H9 (cell line): Measurements from ENCODE around the gene SRPK2. TPM values are rescaled to one million over a fixed set of nuclear protein-coding genes. Genes with fewer than 3 reads are reported as not detected.

Experiments used
- DNase-seq: peaks from one replicate; pipeline ENCODE4 v3.0.0-alpha.2; 2017
- H2AFZ ChIP-seq: one replicate; pipeline ENCODE4 v1.6.1; 2013; ENCODE audit warnings: mild to moderate bottlenecking, low read length, control low read depth, moderate library complexity
- H2AK5ac ChIP-seq: 2 replicates; pipeline ENCODE4 v1.6.1; 2013; ENCODE audit warnings: low read length, control low read depth, mixed read lengths; ENCODE audit not compliant: insufficient read length
- H2BK120ac ChIP-seq: one replicate; pipeline ENCODE4 v1.6.1; 2013; ENCODE audit warnings: low read depth, mild to moderate bottlenecking, low read length, control low read depth, inconsistent platforms; ENCODE audit not compliant: poor library complexity, severe bottlenecking
- H2BK12ac ChIP-seq: 2 replicates; pipeline ENCODE4 v1.6.1; 2013; ENCODE audit warnings: low read length, control low read depth, mixed read lengths, low read depth; ENCODE audit not compliant: insufficient read length
- H2BK15ac ChIP-seq: 2 replicates; pipeline ENCODE4 v1.6.1; 2013; ENCODE audit warnings: low read depth, low read length, control low read depth
- H2BK20ac ChIP-seq: one replicate; pipeline ENCODE4 v1.6.1; 2013; ENCODE audit warnings: low read depth, mild to moderate bottlenecking, low read length, control low read depth, inconsistent platforms; ENCODE audit not compliant: poor library complexity, severe bottlenecking
- H2BK5ac ChIP-seq: 2 replicates; pipeline ENCODE4 v1.6.1; 2013; ENCODE audit warnings: low read length, control low read depth, mixed read lengths; ENCODE audit not compliant: insufficient read length
- H3K14ac ChIP-seq: 2 replicates; pipeline ENCODE4 v1.6.1; 2013; ENCODE audit warnings: low read length, control low read depth; ENCODE audit not compliant: insufficient read depth
- H3K18ac ChIP-seq: 2 replicates; pipeline ENCODE4 v1.6.1; 2013; ENCODE audit warnings: low read depth, mild to moderate bottlenecking, mixed read lengths, low read length, control low read depth; ENCODE audit not compliant: insufficient read length
- H3K23ac ChIP-seq: 2 replicates; pipeline ENCODE4 v1.6.1; 2013; ENCODE audit warnings: low read length, control low read depth, mixed read lengths, low read depth; ENCODE audit not compliant: insufficient read length
- H3K23me2 ChIP-seq: 2 replicates; pipeline ENCODE4 v1.6.1; 2013; ENCODE audit warnings: low read depth, mild to moderate bottlenecking, mixed read lengths, low read length, control low read depth; ENCODE audit not compliant: insufficient read length, poor library complexity, severe bottlenecking
- H3K27ac ChIP-seq: 2 replicates; pipeline ENCODE4 v1.5.1; 2013; ENCODE audit warnings: low read length, control low read depth, mixed read lengths, low read depth; ENCODE audit not compliant: insufficient read length
- H3K27me3 ChIP-seq: 2 replicates; pipeline ENCODE4 v1.6.1; 2013; ENCODE audit warnings: low read length, control low read depth, inconsistent platforms; ENCODE audit not compliant: insufficient read depth
- H3K4ac ChIP-seq: 2 replicates; pipeline ENCODE4 v1.6.1; 2013; ENCODE audit warnings: low read depth, mild to moderate bottlenecking, control low read depth, inconsistent platforms, low read length, moderate library complexity
- H3K4me1 ChIP-seq: 2 replicates; pipeline ENCODE4 v1.6.1; 2013; ENCODE audit warnings: low read length, control low read depth, inconsistent platforms; ENCODE audit not compliant: insufficient read depth
- H3K4me2 ChIP-seq: 2 replicates; pipeline ENCODE4 v1.6.1; 2013; ENCODE audit warnings: low read length, control low read depth, mixed read lengths; ENCODE audit not compliant: insufficient read length, insufficient read depth
- H3K56ac ChIP-seq: 2 replicates; pipeline ENCODE4 v1.6.1; 2013; ENCODE audit warnings: low read depth, mild to moderate bottlenecking, mixed read lengths, low read length, control low read depth; ENCODE audit not compliant: insufficient read length
- H3K79me1 ChIP-seq: 2 replicates; pipeline ENCODE4 v1.6.1; 2013; ENCODE audit warnings: low read depth, mild to moderate bottlenecking, moderate library complexity, low read length, control low read depth, inconsistent platforms; ENCODE audit not compliant: insufficient read depth, poor library complexity, severe bottlenecking
- H3K79me2 ChIP-seq: 2 replicates; pipeline ENCODE4 v1.6.1; 2013; ENCODE audit warnings: low read length, control low read depth, inconsistent platforms; ENCODE audit not compliant: insufficient read depth
- H3K9ac ChIP-seq: 2 replicates; pipeline ENCODE4 v1.6.1; 2013; ENCODE audit warnings: low read length, control low read depth, mixed read lengths; ENCODE audit not compliant: insufficient read length; ENCODE audit errors: extremely low read depth
- H3K9me3 ChIP-seq: one replicate; pipeline ENCODE4 v1.6.1; 2013; ENCODE audit warnings: low read depth, low read length, inconsistent platforms; ENCODE audit not compliant: control insufficient read depth
- H3T11ph ChIP-seq: one replicate; pipeline ENCODE4 v1.6.1; 2013; ENCODE audit warnings: mild to moderate bottlenecking, low read length, control low read depth, inconsistent platforms
- H4K20me1 ChIP-seq: one replicate; pipeline ENCODE4 v1.6.1; 2013; ENCODE audit not compliant: control insufficient read depth, insufficient read length, insufficient read depth
- H4K5ac ChIP-seq: 2 replicates; pipeline ENCODE4 v1.6.1; 2013; ENCODE audit warnings: low read depth, mild to moderate bottlenecking, mixed read lengths, low read length, control low read depth; ENCODE audit not compliant: insufficient read length
- H4K8ac ChIP-seq: replicated peaks from 2 replicates; pipeline ENCODE4 v1.6.1; 2013; ENCODE audit warnings: low read length, control low read depth, mixed read lengths, low read depth; ENCODE audit not compliant: insufficient read length
- H4K91ac ChIP-seq: 2 replicates; pipeline ENCODE4 v1.6.1; 2013; ENCODE audit warnings: low read depth, mild to moderate bottlenecking, moderate library complexity, mixed read lengths, low read length, control low read depth; ENCODE audit not compliant: insufficient read length
- H3K27ac Mint-ChIP-seq, 3 experiments: 2 replicates in 2 of 3; 3 replicates in 1 of 3; pipeline ENCODE4 v1.8.0; 2020 to 2021; ENCODE audit warnings: mixed read lengths in 3 of 3, mild to moderate bottlenecking in 1 of 3, moderate library complexity in 1 of 3
- H3K27me3 Mint-ChIP-seq: 2 replicates; pipeline ENCODE4 v1.8.0; 2021; ENCODE audit warnings: low read depth, mild to moderate bottlenecking, moderate library complexity, mixed read lengths
- H3K36me3 Mint-ChIP-seq, 3 experiments: 2 replicates in 2 of 3; 3 replicates in 1 of 3; pipeline ENCODE4 v1.8.0; 2020 to 2021; ENCODE audit warnings: low read depth in 3 of 3, mixed read lengths in 3 of 3; ENCODE audit not compliant: insufficient read depth in 1 of 3
- H3K4me1 Mint-ChIP-seq, 2 experiments: 2 replicates each; pipeline ENCODE4 v1.8.0; 2020; ENCODE audit warnings: mixed read lengths in 2 of 2
- H3K4me3 Mint-ChIP-seq, 2 experiments: 2 replicates in 1 of 2; 3 replicates in 1 of 2; pipeline ENCODE4 v1.8.0; 2020 to 2021; ENCODE audit warnings: mild to moderate bottlenecking in 2 of 2, mixed read lengths in 2 of 2, moderate library complexity in 1 of 2
- H3K9me3 Mint-ChIP-seq, 2 experiments: 2 replicates in 1 of 2; 3 replicates in 1 of 2; pipeline ENCODE4 v1.8.0; 2020; ENCODE audit warnings: mild to moderate bottlenecking in 2 of 2, mixed read lengths in 2 of 2, moderate library complexity in 1 of 2
- WGBS: extraction: QIAGEN DNeasy Blood & Tissue Kit; methylation state at CpG from one replicate; pipeline ENCODE4 v1.1.7; 2013; ENCODE audit warnings: missing lambda C conversion rate, low lambda C conversion rate, mixed read lengths; ENCODE audit not compliant: insufficient read length; ENCODE audit errors: extremely low coverage; 5-methylcytosine and 5-hydroxymethylcytosine counted together
- total RNA-seq: library from RNA; stranded (reverse); gene quantifications from 2 replicates; pipeline ENCODE4 v1.2.1, GENCODE V29; 2021
- TF ChIP-seq, protein P1 (sequence below): fragments of 200-600 bp; sonication (generic); conservative IDR thresholded peaks from 3 replicates; pipeline ENCODE4 v1.8.0; 2021; ENCODE audit warnings: antibody characterized with exemption, mild to moderate bottlenecking

SRPK2 gene
- total RNA-seq, 1 experiment from 2014 or later, result 41.1 TPM

DNA sequence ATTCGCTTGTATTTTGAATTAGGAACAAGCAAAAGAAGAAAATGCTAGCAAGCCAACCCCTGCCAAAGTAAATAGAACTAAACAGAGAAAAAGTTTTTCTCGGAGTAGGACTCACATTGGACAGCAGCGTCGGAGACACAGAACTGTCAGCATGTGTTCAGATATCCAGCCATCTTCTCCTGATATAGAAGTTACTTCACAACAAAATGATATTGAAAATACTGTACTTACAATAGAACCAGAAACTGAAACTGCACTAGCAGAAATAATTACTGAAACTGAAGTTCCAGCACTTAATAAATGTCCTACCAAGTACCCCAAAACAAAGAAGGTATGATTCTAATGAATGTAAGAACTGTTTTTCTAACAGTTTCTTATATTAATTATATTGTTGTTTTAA, 286.9 kb downstream of the SRPK2 start:
- no peaks in the 10 kb centered on the region for H3K4me1 ChIP-seq
- H2AK5ac ChIP-seq, result no peak overlapping the region
- no peaks in the 10 kb centered on the region for H3K9me3 ChIP-seq
- H3K27ac ChIP-seq, result no peak overlapping the region
- no CpG with 5 or more reads among the region's 4 CpGs for WGBS
- no peak overlapping the region for H3T11ph ChIP-seq
- no peak for DNase-seq
- H3K23me2 ChIP-seq, result no peaks in the 10 kb centered on the region
- H3K36me3 Mint-ChIP-seq, result peaks cover 12 to 50% (median 47%) of the 10 kb centered on the region in 3 experiments
- 0 out of 4 replicates have a peak, but pooled peaks cover 0 to 2% of the 10 kb centered on the region in 2 experiments for H3K4me1 Mint-ChIP-seq
- H3K4me2 ChIP-seq, result no peak overlapping the region
- H4K20me1 ChIP-seq, result no peaks in the 10 kb centered on the region
- H4K8ac ChIP-seq, result no peak overlapping the region
- no peak overlapping the region for H2BK5ac ChIP-seq
- H4K5ac ChIP-seq, result no peak overlapping the region
- no peaks in the 10 kb centered on the region for H3K79me2 ChIP-seq
- no peaks in the 10 kb centered on the region for H3K27me3 ChIP-seq
- no peak overlapping the region for H3K14ac ChIP-seq
- H2BK20ac ChIP-seq, result no peak overlapping the region
- H2AFZ ChIP-seq, result no peak overlapping the region
- no peak overlapping the region for H3K4me3 Mint-ChIP-seq
- no peak overlapping the region for H2BK120ac ChIP-seq
- no peak overlapping the region for H3K56ac ChIP-seq
- TF ChIP-seq, protein P1, sequence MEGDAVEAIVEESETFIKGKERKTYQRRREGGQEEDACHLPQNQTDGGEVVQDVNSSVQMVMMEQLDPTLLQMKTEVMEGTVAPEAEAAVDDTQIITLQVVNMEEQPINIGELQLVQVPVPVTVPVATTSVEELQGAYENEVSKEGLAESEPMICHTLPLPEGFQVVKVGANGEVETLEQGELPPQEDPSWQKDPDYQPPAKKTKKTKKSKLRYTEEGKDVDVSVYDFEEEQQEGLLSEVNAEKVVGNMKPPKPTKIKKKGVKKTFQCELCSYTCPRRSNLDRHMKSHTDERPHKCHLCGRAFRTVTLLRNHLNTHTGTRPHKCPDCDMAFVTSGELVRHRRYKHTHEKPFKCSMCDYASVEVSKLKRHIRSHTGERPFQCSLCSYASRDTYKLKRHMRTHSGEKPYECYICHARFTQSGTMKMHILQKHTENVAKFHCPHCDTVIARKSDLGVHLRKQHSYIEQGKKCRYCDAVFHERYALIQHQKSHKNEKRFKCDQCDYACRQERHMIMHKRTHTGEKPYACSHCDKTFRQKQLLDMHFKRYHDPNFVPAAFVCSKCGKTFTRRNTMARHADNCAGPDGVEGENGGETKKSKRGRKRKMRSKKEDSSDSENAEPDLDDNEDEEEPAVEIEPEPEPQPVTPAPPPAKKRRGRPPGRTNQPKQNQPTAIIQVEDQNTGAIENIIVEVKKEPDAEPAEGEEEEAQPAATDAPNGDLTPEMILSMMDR, result no peak
- no peaks in the 10 kb centered on the region for H3K79me1 ChIP-seq
- H3K9ac ChIP-seq, result no peak overlapping the region
- no peak overlapping the region for H3K4ac ChIP-seq
- H3K9me3 Mint-ChIP-seq, result no peaks in the 10 kb centered on the region
- no peaks in the 10 kb centered on the region for H3K27me3 Mint-ChIP-seq
- H3K27ac Mint-ChIP-seq, result no peak overlapping the region
- H2BK15ac ChIP-seq, result no peak overlapping the region
- no peak overlapping the region for H2BK12ac ChIP-seq
- no peak overlapping the region for H3K23ac ChIP-seq
- H4K91ac ChIP-seq, result no peak overlapping the region
- H3K18ac ChIP-seq, result no peak overlapping the region
